ENCODE results near the gene PLCB1. TPM values are rescaled to one million over a fixed set of nuclear protein-coding genes. Genes with fewer than 3 reads are reported as not detected.

Gene PLCB1
- total and polyA plus RNA-seq, 10 of the 15 experiments (the other 5 are each of a cell fraction or from before 2014, with no cell fraction given) = 0.05 to 5.3 (median 0.17) TPM; not detected in 1

DNA sequence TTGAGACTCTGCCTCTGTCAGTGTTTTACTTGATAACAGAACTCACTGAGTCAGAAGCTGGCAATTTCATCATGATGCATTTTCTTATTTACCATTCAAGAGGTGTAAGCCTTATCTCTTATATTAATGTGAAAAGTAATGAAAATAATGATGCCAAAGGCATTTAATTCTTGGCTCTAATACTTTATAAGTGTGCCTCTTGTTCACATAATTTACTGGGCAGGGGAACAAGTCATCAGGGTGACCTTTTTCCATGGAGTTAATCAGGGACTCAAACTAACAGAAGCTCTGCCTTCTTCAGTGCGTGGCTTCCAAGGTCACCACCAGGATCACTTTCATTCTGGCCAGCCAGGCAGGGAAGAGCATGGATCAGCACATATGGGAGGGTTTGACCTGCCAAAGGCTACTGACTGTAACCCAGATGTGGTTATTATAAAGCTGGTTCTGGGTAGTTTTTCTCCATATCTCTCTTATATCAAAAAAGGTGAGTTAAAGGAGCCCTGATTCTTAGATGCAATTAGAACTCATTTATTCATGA is 5.2 kb upstream of the PLCB1 start:
- no peak for FAIRE-seq
- Histone ChIP-seq H3K4me1 (ENCODE audit: control insufficient read depth, insufficient read depth, low read length) (peaks cover 10% of the 10 kb centered on the region; the same call in 1 of the 2 replicates), H3K79me2 (ENCODE audit: control insufficient read depth, insufficient read depth, low read length) (no peaks in the 10 kb centered on the region), H3K9ac (ENCODE audit: control insufficient read depth, insufficient read depth, low read length) (no peak overlapping the region), H3K27ac (ENCODE audit: control insufficient read depth, insufficient read depth) (no peak overlapping the region), H4K20me1 (ENCODE audit: control insufficient read depth, insufficient read depth) (no peaks in the 10 kb centered on the region), H2AFZ (ENCODE audit: control insufficient read depth, low read depth, low read length) (no peak overlapping the region), H3K36me3 (ENCODE audit: control insufficient read depth in 2 of 2, insufficient read depth in 2 of 2, low read length in 1 of 2) (no peaks in the 10 kb centered on the region), H3K27me3 (replicated peaks in 1 of 2; ENCODE audit: control insufficient read depth in 2 of 2, insufficient read depth in 2 of 2, low read length in 1 of 2) (no peaks in the 10 kb centered on the region; a peak in 1 of 4 replicates), H3K4me2 (ENCODE audit: control insufficient read depth, insufficient read depth) (no peak overlapping the region), H3K4me3 (no peak overlapping the region), H3K9me3 (replicated peaks; ENCODE audit: control insufficient read depth, insufficient read depth, low read length) (no peaks in the 10 kb centered on the region)
- ChIA-PET RAD21 (ENCODE audit: unreplicated experiment) (interaction anchor here (1.4 kb wide), 1 partner anchor 596 kb away, joined by 4 read pairs; no protein-coding TSS in a partner anchor), CTCF (interaction anchor here (0.6 to 3.0 kb wide), 10 partner anchors 22 to 595 kb away, joined by 3 to 14 read pairs (median 3); no protein-coding TSS in a partner anchor), POLR2A (no interaction called here), SMC1A (ENCODE audit: uncharacterized antibody, unreplicated experiment) (interaction anchor here (1.0 to 1.7 kb wide), 3 partner anchors 13 to 596 kb away, joined by 3 to 7 read pairs (median 3); no protein-coding TSS in a partner anchor)
- no peak for ATAC-seq
- DNase-seq (ENCODE audit: low read depth, low spot score) = no peak
- WGBS (ENCODE audit: insufficient coverage, insufficient replicate concordance, low lambda C conversion rate, missing lambda C conversion rate) = 53% methylated on average over 1 of the region's 1 CpG
- no TSS peak for BruUV-seq (replicated peaks)
- in situ Hi-C loops (cut with MboI) = no loop called here
- no peak for TF ChIP-seq PAX5 (IDR thresholded peaks at IDR 0.05; ENCODE audit: borderline replicate concordance, low read depth, low read length)
- TF ChIP-seq, protein P1, sequence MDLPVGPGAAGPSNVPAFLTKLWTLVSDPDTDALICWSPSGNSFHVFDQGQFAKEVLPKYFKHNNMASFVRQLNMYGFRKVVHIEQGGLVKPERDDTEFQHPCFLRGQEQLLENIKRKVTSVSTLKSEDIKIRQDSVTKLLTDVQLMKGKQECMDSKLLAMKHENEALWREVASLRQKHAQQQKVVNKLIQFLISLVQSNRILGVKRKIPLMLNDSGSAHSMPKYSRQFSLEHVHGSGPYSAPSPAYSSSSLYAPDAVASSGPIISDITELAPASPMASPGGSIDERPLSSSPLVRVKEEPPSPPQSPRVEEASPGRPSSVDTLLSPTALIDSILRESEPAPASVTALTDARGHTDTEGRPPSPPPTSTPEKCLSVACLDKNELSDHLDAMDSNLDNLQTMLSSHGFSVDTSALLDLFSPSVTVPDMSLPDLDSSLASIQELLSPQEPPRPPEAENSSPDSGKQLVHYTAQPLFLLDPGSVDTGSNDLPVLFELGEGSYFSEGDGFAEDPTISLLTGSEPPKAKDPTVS (IDR thresholded peaks at IDR 0.05; ENCODE audit: low read depth, low read length) = no peak
- TF ChIP-seq HDAC2 (IDR thresholded peaks at IDR 0.05) = no peak
- no peak for TF ChIP-seq TCF12 (IDR thresholded peaks at IDR 0.05; ENCODE audit: low read depth, low read length)
- TF ChIP-seq KDM1A (IDR thresholded peaks at IDR 0.05; ENCODE audit: borderline replicate concordance) = no peak
- no peak for TF ChIP-seq TBL1XR1 (IDR thresholded peaks at IDR 0.05; ENCODE audit: low read depth, low read length)
- TF ChIP-seq NFXL1 (IDR thresholded peaks at IDR 0.05; ENCODE audit: borderline replicate concordance) = no peak
- TF ChIP-seq ZNF384 (IDR thresholded peaks at IDR 0.05; ENCODE audit: borderline replicate concordance, low read depth, low read length) = no peak
- TF ChIP-seq, protein P2, sequence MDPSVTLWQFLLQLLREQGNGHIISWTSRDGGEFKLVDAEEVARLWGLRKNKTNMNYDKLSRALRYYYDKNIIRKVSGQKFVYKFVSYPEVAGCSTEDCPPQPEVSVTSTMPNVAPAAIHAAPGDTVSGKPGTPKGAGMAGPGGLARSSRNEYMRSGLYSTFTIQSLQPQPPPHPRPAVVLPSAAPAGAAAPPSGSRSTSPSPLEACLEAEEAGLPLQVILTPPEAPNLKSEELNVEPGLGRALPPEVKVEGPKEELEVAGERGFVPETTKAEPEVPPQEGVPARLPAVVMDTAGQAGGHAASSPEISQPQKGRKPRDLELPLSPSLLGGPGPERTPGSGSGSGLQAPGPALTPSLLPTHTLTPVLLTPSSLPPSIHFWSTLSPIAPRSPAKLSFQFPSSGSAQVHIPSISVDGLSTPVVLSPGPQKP (IDR thresholded peaks at IDR 0.05; ENCODE audit: low read depth, low read length) = no peak
- no peak for TF ChIP-seq RCOR1 (conservative IDR thresholded peaks at IDR 0.05; ENCODE audit: low read depth, low read length)
- TF ChIP-seq MEF2B (IDR thresholded peaks at IDR 0.05; ENCODE audit: partially characterized antibody, poor library complexity, severe bottlenecking) = no peak
- no peak for TF ChIP-seq MTA3 (IDR thresholded peaks at IDR 0.05; ENCODE audit: borderline replicate concordance, low read length)
- no peak for TF ChIP-seq CREM (IDR thresholded peaks at IDR 0.05; ENCODE audit: low read depth)
- TF ChIP-seq IRF4 (IDR thresholded peaks at IDR 0.05; ENCODE audit: low read depth, low read length) = no peak
- TF ChIP-seq, protein P3, sequence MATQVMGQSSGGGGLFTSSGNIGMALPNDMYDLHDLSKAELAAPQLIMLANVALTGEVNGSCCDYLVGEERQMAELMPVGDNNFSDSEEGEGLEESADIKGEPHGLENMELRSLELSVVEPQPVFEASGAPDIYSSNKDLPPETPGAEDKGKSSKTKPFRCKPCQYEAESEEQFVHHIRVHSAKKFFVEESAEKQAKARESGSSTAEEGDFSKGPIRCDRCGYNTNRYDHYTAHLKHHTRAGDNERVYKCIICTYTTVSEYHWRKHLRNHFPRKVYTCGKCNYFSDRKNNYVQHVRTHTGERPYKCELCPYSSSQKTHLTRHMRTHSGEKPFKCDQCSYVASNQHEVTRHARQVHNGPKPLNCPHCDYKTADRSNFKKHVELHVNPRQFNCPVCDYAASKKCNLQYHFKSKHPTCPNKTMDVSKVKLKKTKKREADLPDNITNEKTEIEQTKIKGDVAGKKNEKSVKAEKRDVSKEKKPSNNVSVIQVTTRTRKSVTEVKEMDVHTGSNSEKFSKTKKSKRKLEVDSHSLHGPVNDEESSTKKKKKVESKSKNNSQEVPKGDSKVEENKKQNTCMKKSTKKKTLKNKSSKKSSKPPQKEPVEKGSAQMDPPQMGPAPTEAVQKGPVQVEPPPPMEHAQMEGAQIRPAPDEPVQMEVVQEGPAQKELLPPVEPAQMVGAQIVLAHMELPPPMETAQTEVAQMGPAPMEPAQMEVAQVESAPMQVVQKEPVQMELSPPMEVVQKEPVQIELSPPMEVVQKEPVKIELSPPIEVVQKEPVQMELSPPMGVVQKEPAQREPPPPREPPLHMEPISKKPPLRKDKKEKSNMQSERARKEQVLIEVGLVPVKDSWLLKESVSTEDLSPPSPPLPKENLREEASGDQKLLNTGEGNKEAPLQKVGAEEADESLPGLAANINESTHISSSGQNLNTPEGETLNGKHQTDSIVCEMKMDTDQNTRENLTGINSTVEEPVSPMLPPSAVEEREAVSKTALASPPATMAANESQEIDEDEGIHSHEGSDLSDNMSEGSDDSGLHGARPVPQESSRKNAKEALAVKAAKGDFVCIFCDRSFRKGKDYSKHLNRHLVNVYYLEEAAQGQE (IDR thresholded peaks at IDR 0.05; ENCODE audit: low read depth, low read length) = no peak
- no peak for TF ChIP-seq ZBED1 (IDR thresholded peaks at IDR 0.05; ENCODE audit: borderline replicate concordance)
- intact Hi-C loops (cut with micrococcal nuclease; ENCODE audit: unreplicated experiment) = loop anchor here (2.0 to 10.0 kb wide), 2 partner anchors 52 to 84 kb away; no protein-coding TSS in a partner anchor
